Measurements from ENCODE around the gene CBL.

DNA sequence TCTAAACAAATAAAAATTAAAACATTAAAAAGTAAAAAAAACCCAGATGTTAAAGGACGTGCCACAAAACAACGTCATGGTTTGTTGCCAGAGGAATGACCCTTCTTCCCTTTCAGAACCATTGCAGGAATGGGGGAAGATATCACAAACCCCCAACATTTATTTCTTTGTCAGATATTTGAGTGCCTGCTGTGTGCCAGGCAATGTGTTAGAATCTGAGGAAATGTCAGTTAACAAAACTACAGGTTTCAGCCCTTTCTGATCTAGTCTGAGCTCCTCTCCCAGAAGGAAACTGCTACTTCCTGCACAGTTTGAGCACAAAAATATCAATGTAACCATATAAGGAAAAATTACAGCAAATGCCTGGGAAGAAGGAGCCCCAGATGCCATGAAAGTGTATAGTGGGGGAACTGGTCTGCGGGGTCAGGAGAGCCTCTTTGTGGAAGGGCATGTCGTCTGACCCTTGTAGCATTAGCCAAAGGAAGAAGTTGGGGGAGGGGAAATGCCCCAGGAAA lies 27.9 kb upstream of the CBL start:
- TF ChIP-seq, protein P1, sequence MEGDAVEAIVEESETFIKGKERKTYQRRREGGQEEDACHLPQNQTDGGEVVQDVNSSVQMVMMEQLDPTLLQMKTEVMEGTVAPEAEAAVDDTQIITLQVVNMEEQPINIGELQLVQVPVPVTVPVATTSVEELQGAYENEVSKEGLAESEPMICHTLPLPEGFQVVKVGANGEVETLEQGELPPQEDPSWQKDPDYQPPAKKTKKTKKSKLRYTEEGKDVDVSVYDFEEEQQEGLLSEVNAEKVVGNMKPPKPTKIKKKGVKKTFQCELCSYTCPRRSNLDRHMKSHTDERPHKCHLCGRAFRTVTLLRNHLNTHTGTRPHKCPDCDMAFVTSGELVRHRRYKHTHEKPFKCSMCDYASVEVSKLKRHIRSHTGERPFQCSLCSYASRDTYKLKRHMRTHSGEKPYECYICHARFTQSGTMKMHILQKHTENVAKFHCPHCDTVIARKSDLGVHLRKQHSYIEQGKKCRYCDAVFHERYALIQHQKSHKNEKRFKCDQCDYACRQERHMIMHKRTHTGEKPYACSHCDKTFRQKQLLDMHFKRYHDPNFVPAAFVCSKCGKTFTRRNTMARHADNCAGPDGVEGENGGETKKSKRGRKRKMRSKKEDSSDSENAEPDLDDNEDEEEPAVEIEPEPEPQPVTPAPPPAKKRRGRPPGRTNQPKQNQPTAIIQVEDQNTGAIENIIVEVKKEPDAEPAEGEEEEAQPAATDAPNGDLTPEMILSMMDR (IDR thresholded peaks at IDR 0.05), result no peak
- TF ChIP-seq, protein P2, sequence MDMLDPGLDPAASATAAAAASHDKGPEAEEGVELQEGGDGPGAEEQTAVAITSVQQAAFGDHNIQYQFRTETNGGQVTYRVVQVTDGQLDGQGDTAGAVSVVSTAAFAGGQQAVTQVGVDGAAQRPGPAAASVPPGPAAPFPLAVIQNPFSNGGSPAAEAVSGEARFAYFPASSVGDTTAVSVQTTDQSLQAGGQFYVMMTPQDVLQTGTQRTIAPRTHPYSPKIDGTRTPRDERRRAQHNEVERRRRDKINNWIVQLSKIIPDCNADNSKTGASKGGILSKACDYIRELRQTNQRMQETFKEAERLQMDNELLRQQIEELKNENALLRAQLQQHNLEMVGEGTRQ (CRISPR knock-in tag; IDR thresholded peaks at IDR 0.05), result no peak
- TF ChIP-seq ATF1 (CRISPR knock-in tag; IDR thresholded peaks at IDR 0.05), result no peak
- TF ChIP-seq NR2C2 (CRISPR knock-in tag; IDR thresholded peaks at IDR 0.05), result no peak
- no peak for TF ChIP-seq TP53 (CRISPR knock-in tag; IDR thresholded peaks at IDR 0.05)
- TF ChIP-seq, protein P3, sequence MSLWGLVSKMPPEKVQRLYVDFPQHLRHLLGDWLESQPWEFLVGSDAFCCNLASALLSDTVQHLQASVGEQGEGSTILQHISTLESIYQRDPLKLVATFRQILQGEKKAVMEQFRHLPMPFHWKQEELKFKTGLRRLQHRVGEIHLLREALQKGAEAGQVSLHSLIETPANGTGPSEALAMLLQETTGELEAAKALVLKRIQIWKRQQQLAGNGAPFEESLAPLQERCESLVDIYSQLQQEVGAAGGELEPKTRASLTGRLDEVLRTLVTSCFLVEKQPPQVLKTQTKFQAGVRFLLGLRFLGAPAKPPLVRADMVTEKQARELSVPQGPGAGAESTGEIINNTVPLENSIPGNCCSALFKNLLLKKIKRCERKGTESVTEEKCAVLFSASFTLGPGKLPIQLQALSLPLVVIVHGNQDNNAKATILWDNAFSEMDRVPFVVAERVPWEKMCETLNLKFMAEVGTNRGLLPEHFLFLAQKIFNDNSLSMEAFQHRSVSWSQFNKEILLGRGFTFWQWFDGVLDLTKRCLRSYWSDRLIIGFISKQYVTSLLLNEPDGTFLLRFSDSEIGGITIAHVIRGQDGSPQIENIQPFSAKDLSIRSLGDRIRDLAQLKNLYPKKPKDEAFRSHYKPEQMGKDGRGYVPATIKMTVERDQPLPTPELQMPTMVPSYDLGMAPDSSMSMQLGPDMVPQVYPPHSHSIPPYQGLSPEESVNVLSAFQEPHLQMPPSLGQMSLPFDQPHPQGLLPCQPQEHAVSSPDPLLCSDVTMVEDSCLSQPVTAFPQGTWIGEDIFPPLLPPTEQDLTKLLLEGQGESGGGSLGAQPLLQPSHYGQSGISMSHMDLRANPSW (CRISPR knock-in tag; conservative IDR thresholded peaks at IDR 0.05; ENCODE audit: low read depth), result no peak
- TF ChIP-seq FOXK1 (CRISPR knock-in tag; IDR thresholded peaks at IDR 0.05), result no peak
